Activated T-helper 1 cell treated with anti-CD3 and anti-CD28 coated beads, Interleukin-2, amount 50 U/mL, for 16 hours (primary cell): ENCODE data around the gene PAX5.

ENCODE experiments used
- DNase-seq, 2 donors: peaks; one replicate each; pipeline ENCODE4 v3.0.0-alpha.2; 2020; ENCODE audit warnings: low read depth in 1 of 2, low spot score in 1 of 2

Gene PAX5

DNA sequence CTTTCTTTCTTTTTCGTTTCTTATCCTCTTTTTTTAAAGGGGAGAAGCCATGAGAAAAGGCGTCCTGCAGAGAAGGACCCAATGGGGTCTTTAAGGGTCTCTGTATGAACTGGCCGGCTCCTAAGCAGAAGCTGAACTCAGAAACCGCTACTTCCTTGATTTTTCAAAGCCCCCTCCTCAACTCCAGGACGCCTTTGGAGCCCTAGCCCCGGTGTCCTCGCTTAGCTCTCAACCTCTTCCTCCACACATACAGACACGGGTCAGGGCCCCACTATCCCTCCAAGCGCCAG lies 8.3 kb downstream of the PAX5 start:
- no peak for DNase-seq

DNA sequence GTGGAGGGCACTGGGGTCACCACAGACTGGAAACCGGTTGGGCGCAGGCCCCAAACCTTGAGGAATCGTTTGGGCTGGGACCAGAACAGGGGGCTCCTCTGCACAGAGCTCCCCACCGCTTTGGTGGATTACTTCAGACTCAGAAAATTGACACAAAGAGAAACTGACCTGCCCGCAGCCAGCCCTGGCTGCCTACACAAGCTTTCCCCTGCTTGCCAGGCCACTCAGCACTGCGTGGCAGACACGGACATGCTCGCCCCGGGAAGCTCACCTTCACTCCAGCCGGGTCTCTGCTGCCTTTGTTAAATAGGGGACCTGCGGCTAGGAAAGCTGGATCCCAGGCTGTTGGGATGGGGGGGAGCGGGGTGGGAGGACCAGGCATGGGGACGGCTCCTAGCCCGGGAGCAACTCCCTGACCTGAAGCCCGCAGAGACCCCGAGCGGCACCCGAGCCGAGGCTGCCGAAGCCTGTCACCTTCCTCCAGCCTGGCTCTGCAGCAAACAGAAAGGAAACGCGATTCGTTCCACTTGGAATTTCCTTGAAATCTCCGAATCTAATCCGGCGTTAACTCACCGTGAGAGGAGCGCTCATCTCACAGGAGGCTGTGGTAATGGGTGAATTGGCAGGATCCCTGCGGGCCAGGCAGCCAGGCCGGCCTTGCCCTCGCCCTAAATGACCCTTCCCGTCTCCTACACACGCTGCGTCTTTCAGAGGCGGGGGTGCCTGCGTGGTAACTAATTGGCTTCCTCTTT lies 8.8 kb downstream of the PAX5 start:
- DNase-seq: no peak

DNA sequence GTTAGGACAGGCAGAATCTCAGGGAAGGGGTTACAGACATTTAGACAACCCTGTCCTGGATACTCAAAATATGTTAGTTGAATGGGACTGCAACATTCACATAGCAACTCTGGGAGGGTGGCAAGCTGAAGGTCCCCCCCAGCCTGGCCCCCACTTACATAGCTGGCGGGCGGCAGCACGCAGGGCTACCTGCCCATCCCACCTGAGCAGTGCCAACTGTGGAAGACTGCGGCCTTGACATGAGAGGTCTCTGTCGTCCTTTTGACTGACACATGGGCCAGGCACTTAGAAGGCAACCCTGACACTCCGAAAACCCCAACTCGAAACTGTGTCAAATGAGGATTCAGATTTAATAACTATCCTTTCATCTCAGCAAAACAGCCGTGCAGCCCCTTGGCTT lies 16.5 kb downstream of the PAX5 start:
- DNase-seq: no peak

GRCh38 chr9:37011530-37011929 lies 22.5 kb downstream of the PAX5 start:
- no peak for DNase-seq

DNA sequence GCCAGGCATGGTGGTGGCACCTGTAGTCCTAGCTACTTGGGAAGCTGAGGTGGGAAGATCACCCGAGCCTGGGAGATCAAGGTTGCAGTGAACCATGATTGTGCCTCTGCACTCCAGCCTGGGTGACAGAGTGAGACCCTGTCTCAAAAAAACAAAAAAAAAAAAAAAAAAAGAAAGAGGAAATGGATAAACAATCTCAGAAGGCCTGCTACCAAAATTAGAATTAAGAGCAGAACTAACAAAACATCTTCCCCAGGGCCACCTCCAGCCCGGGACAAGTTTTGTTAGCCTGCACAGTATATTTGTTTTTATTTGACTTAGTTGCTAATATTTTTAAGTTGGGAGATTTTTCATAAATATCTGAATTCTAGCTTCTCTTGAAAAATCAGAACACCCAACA lies 23.1 kb downstream of the PAX5 start:
- DNase-seq: no peak

DNA sequence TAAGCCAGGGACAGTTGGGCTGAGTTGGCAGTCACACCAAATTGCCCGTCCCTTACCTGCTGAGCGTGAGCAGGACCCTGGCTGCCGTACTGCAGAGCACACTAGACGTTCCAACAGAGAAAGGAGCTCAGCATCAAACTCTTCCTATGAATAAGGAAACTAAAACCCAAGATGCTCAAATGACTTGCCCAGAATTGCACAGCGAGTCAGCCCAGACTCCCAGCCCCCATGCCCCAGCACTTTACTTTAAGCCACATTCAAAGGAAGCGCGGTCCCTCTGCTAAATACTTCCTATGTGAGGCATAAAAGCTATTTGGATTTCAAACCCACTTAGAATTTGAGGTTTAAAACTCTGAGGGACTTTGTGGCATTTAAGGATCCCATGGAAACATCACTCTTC lies 23.9 kb downstream of the PAX5 start:
- DNase-seq: no peak

DNA sequence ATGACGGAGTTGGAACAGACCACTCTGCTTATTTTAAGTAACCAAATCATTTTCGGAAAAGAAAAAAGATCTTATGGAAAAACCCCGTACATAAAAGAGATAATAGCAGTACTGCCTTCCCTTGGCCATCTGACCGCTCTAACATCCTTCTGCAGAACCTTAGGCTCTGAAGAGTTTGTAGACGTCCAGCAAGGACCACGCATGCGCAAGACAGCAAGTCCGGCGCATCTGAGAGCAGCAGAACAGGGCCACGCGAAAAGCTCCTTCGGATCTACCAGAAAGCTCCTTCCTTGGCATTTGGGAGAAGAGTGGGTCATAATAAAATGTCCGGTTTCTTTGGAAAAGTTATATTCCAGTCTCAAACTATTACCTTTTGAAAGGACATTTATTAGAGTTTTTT lies 26.8 kb downstream of the PAX5 start:
- no peak for DNase-seq

DNA sequence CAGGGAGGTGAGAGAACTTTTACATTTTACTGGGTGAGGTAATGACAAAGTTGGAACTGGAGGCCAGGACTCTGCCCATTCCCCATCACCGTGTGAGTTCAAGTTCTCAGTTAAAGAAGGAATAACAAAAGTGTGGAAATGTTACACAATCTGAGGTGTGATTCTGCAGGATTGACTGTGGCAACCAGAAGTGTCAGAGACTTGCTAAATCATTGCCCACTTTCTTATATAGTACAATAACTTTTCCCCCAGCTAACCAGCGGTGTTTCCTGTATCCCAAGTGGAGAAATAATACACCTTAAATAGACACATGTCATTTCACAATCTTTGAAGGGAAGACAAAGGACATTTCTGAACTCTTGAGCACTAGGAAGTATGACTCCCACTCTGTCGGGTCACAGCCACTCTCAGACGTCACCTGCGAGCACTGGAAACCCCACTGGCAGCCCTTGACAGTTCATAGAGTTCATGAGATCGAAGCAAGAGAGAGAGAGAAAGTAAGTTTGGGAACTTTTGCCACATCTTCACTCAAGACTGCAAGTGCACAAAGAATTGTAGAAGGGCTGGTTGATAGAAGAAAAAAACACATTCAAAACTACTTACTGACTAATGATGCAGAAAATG lies 28.4 kb downstream of the PAX5 start:
- DNase-seq: no peak

GRCh38 chr9:37004424-37004935 lies 29.6 kb downstream of the PAX5 start:
- no peak for DNase-seq

GRCh38 chr9:37002413-37003217 lies 31.5 kb downstream of the PAX5 start:
- no peak for DNase-seq

GRCh38 chr9:37002036-37002412 lies 32.0 kb downstream of the PAX5 start:
- DNase-seq: no peak

GRCh38 chr9:37001459-37001858 lies 32.6 kb downstream of the PAX5 start:
- no peak for DNase-seq

GRCh38 chr9:36999728-37000333 lies 34.2 kb downstream of the PAX5 start:
- DNase-seq: no peak

GRCh38 chr9:36997414-36997813 lies 36.7 kb downstream of the PAX5 start:
- no peak for DNase-seq

DNA sequence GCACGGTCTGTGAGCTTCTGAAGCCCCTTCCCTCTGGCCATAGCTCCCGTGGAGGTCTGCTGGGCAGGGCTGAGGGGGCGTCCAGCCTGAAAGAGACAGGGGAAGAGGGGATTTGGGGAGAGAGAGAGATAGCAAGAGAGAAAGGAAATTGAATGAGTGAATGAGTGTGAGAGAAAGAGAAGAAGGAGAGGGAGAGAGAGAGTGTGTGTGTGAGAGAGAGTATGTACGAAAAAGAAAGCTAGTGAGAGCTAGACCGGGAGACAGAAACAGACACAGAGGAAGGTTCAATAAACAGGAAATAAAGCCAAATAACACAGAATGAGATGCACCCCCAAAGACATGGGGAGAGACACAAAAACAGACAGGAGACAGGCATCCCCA lies 37.4 kb downstream of the PAX5 start:
- DNase-seq: no peak

DNA sequence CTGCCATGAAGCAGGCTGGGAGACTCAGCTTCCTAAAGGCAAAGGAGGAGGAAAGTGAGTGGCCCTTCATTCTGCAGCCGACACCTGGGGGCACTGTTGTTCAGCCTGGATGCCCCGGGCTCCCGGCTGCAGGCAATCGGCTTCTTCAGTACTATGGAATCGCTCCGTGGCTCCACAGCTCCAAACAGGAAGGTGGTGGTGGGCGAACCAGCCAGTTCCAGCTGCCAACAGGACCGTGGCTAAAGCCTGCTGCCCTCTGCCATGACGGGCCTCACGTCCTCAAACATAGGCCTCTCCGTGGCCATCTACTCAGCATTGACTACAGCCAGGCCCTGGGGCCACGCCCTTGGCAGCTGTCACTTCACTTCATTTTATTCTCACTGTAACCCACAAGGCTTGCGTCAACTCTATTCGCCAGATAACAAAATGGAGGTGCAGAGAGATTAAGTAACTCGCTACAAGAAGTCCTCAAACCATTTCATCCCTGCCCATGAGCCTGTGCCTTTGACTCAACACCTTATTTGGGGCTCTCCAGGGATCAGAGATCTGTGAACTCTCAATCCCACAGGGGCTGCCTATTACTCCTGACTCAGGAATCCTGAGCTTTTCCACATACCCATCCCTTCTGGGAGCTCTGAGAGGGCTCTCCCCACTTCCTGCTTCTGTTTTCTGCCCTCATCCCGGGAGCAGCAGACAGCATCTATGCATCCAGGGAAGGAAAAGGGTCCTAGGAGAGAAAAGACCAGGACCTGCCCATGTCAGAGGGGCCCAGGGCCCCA lies 38.0 kb downstream of the PAX5 start:
- peak; percentile 17 to 18 for DNase-seq

DNA sequence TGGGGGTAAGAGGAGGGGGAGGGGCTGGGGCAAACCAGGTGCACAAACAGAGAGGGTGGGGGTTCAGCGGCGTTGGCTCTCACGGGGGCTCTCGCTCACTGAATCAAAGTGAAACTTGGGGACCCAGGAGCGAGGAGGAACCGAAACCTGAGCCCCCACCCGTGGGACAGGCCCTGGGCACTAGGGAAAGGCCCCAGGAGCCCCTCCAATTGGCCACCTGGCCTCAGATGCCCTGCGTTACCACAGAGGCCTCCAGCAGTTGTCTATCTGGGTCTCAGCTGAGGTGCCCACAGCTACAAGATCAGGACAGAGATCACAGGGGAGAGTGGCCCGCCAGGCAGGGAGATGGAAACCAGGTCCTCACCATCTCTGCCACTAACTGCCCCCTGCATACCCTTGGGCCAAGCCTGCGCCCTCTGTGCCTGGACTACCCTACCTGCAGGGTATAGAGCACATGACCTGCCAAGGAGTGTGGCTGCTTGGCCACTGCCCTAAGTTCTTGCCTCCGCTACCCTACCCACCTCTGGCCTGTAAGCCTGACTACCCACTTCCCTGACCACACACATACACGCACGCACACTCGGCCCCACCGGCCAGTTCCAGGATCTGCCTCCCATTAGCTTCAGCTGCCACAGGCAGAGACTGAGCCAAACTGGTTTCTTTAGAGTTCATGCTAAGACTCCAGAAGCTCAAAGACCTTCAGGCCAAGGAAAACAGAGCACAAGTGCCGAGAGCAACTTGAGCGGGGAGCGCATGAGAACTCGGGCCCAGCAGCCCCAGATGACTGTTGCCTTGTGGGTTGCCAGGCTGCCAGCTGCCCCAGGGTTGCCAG lies 39.9 kb downstream of the PAX5 start:
- no peak for DNase-seq

GRCh38 chr9:36992501-36993316 lies 41.4 kb downstream of the PAX5 start:
- no peak for DNase-seq

- no peak for DNase-seq
These were observed 42.4 kb downstream of the PAX5 start for GRCh38 chr9:36991516-36992134.
